ENCODE measurements around the gene ZFP30. TPM values are rescaled to one million over a fixed set of nuclear protein-coding genes. Genes with fewer than 3 reads are reported as not detected.

Gene ZFP30
- total RNA-seq, 1 experiment from 2014 or later = 10.1 TPM

DNA sequence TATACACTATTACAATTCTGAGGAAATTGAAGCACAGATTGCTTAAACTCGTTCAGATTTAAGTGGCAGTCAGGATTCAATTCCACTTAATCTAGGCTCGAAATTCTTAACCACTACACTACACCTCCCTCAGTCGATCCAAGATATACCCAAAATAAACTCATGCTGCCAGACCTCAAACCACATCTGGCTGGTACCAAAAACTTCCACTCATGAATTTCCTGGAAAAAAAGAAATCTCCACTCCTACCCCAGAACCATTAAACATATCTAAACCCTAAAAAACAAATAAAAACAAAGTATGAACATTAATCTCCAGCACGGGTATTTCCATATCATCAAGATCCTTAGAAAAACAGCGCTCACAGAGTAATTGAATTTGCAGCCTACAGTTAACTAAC lies 1.1 kb downstream of the ZFP30 start:
- Histone ChIP-seq H3K4me2 (ENCODE audit: insufficient read depth, insufficient read length, low read length) (peak overlapping the region; percentile 93), H2BK120ac (ENCODE audit: low read depth, low read length, poor library complexity, severe bottlenecking) (no peak overlapping the region), H3K56ac (ENCODE audit: insufficient read length, low read depth, low read length) (no peak overlapping the region), H3K18ac (ENCODE audit: insufficient read length, low read depth, low read length) (no peak overlapping the region), H2AK5ac (ENCODE audit: insufficient read length, low read length) (no peak overlapping the region), H3K23me2 (ENCODE audit: insufficient read length, low read depth, low read length, poor library complexity, severe bottlenecking) (peaks cover 14% of the 10 kb centered on the region), H3K4ac (ENCODE audit: low read depth, low read length) (no peak overlapping the region), H2BK12ac (ENCODE audit: insufficient read length, low read depth, low read length) (no peak overlapping the region), H3K4me1 (ENCODE audit: insufficient read depth, low read length) (no peaks in the 10 kb centered on the region), H2BK5ac (ENCODE audit: insufficient read length, low read length) (no peak overlapping the region), H3T11ph (ENCODE audit: low read length) (no peak overlapping the region), H4K8ac (replicated peaks; ENCODE audit: insufficient read length, low read depth, low read length) (no peak overlapping the region), H3K27me3 (ENCODE audit: insufficient read depth, low read length) (no peaks in the 10 kb centered on the region), H3K79me2 (ENCODE audit: insufficient read depth, low read length) (no peaks in the 10 kb centered on the region), H3K9ac (ENCODE audit: extremely low read depth, insufficient read length, low read length) (peak overlapping the region; percentile 31), H4K20me1 (ENCODE audit: control insufficient read depth, insufficient read depth, insufficient read length) (no peaks in the 10 kb centered on the region), H2AFZ (ENCODE audit: low read length) (no peak overlapping the region), H3K27ac (ENCODE audit: insufficient read length, low read depth, low read length) (no peak overlapping the region), H3K14ac (ENCODE audit: insufficient read depth, low read length) (no peak overlapping the region), H2BK20ac (ENCODE audit: low read depth, low read length, poor library complexity, severe bottlenecking) (no peak overlapping the region), H4K91ac (ENCODE audit: insufficient read length, low read depth, low read length) (no peak overlapping the region), H4K5ac (ENCODE audit: insufficient read length, low read depth, low read length) (no peak overlapping the region), H3K23ac (ENCODE audit: insufficient read length, low read depth, low read length) (no peak overlapping the region), H3K9me3 (ENCODE audit: control insufficient read depth, low read depth, low read length) (no peaks in the 10 kb centered on the region), H3K79me1 (ENCODE audit: insufficient read depth, low read depth, low read length, poor library complexity, severe bottlenecking) (no peaks in the 10 kb centered on the region), H2BK15ac (ENCODE audit: low read depth, low read length) (no peak overlapping the region)
- 0 out of 7 replicates have a peak overlapping the region, but pooled peaks of 1 of the 3 experiments have one; percentile 8 for H3K27ac Mint-ChIP-seq
- H3K4me1 Mint-ChIP-seq = peaks cover 18 to 19% of the 10 kb centered on the region in 2 experiments
- H3K9me3 Mint-ChIP-seq = peaks cover 0 to 11% of the 10 kb centered on the region in 2 experiments; a peak in 4 of 5 replicates
- peaks cover 9% of the 10 kb centered on the region for H3K27me3 Mint-ChIP-seq (ENCODE audit: low read depth)
- WGBS (ENCODE audit: extremely low coverage, insufficient read length, low lambda C conversion rate) = no CpG with 5 or more reads among the region's 5 CpGs
- TF ChIP-seq, protein P1, sequence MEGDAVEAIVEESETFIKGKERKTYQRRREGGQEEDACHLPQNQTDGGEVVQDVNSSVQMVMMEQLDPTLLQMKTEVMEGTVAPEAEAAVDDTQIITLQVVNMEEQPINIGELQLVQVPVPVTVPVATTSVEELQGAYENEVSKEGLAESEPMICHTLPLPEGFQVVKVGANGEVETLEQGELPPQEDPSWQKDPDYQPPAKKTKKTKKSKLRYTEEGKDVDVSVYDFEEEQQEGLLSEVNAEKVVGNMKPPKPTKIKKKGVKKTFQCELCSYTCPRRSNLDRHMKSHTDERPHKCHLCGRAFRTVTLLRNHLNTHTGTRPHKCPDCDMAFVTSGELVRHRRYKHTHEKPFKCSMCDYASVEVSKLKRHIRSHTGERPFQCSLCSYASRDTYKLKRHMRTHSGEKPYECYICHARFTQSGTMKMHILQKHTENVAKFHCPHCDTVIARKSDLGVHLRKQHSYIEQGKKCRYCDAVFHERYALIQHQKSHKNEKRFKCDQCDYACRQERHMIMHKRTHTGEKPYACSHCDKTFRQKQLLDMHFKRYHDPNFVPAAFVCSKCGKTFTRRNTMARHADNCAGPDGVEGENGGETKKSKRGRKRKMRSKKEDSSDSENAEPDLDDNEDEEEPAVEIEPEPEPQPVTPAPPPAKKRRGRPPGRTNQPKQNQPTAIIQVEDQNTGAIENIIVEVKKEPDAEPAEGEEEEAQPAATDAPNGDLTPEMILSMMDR (conservative IDR thresholded peaks at IDR 0.05) = no peak
- no peak for DNase-seq
- peaks cover 0 to 18% (median 7%) of the 10 kb centered on the region in 3 experiments; a peak in 4 of 7 replicates for H3K36me3 Mint-ChIP-seq (ENCODE audit: insufficient read depth in 1 of 3, low read depth in 3 of 3)
- peak overlapping the region; percentile 75 to 88 for H3K4me3 Mint-ChIP-seq

Data from H9 (cell line).